Mucosa of descending colon (tissue), 3 donors: ENCODE data around the gene PPARGC1A. TPM values are rescaled to one million over a fixed set of nuclear protein-coding genes. Genes with fewer than 3 reads are reported as not detected.

ENCODE experiments used
- ATAC-seq: fragments of 200-7000 bp; cut with Tn5 transposase; one replicate; pipeline ENCODE4 v1.9.1; 2020; ENCODE audit warnings: mild to moderate bottlenecking, moderate library complexity
- DNase-seq, 3 donors: peaks; one replicate each; pipeline ENCODE4 v3.0.0-alpha.2; 2020
- H3K36me3 ChIP-seq: fragments of 200-600 bp; one replicate; pipeline ENCODE4 v1.8.0; 2021; ENCODE audit warnings: low read depth, mild to moderate bottlenecking
- H3K4me1 ChIP-seq: fragments of 200-600 bp; one replicate; pipeline ENCODE4 v1.8.0; 2021; ENCODE audit warnings: low read depth, mild to moderate bottlenecking
- H3K4me3 ChIP-seq: fragments of 200-600 bp; one replicate; pipeline ENCODE4 v1.8.0; 2021; ENCODE audit warnings: mild to moderate bottlenecking
- H3K9me3 ChIP-seq: fragments of 200-600 bp; one replicate; pipeline ENCODE4 v1.8.0; 2021; ENCODE audit warnings: mild to moderate bottlenecking
- CTCF ChIP-seq: fragments of 200-600 bp; IDR thresholded peaks from one replicate; pipeline ENCODE4 v1.8.0; 2022; ENCODE audit warnings: antibody characterized with exemption, mild to moderate bottlenecking
- intact Hi-C, 2 donors: fragments of 100-400 bp; cut with DNase I in 1 of 2; cut with micrococcal nuclease in 1 of 2; formaldehyde crosslinking; loops; one replicate each; pipeline versions ENCODE4 v1.11.0 to v1.11.1; 2022; cut with DNase I, micrococcal nuclease
- total RNA-seq, 3 donors: library from RNA; stranded (reverse); fragmentation: NEBNext Ultra II Directional in 2 of 3; extraction: Animal tissue kit (Norgen Biotek cat#: 25700) in 2 of 3; gene quantifications; one replicate each; pipeline versions ENCODE4 v1.2.1 to v1.2.4, GENCODE V29; 2021 to 2023
- donor health status: DM: no; HTN: no; CAD: no; lungs with moderate emphysema.
- donor health status: DM: no; HTN: no; CAD: no.
- donor health status: DM: no; HTN: yes; CAD: no.

PPARGC1A gene
- total RNA-seq, 3 donors from 2014 or later, result 55.4 to 139 (median 71.5) TPM

GRCh38 chr4:23874536-23874901 is 15.3 kb downstream of the PPARGC1A start:
- Histone ChIP-seq H3K36me3 (no peaks in the 10 kb centered on the region), H3K4me1 (peaks cover 25% of the 10 kb centered on the region), H3K9me3 (no peaks in the 10 kb centered on the region), H3K4me3 (no peak overlapping the region)
- TF ChIP-seq CTCF, result no peak
- ATAC-seq (peak; percentile 61), DNase-seq (peak in 1 of 3 donors; percentile 54)
- intact Hi-C loops, result no loop called here

GRCh38 chr4:23873717-23874535 is 15.9 kb downstream of the PPARGC1A start:
- H3K36me3 ChIP-seq, result no peaks in the 10 kb centered on the region
- intact Hi-C loops, result no loop called here
- TF ChIP-seq CTCF, result no peak
- DNase-seq, result no peak
- no peaks in the 10 kb centered on the region for H3K9me3 ChIP-seq
- peak; percentile 33 for ATAC-seq
- peaks cover 25% of the 10 kb centered on the region for H3K4me1 ChIP-seq
- H3K4me3 ChIP-seq, result no peak overlapping the region

GRCh38 chr4:23871426-23871825 is 18.4 kb downstream of the PPARGC1A start:
- no peak for TF ChIP-seq CTCF
- no peaks in the 10 kb centered on the region for H3K36me3 ChIP-seq
- H3K4me1 ChIP-seq, result peaks cover 21% of the 10 kb centered on the region
- intact Hi-C loops, result no loop called here
- DNase-seq (no peak), ATAC-seq (no peak)
- H3K4me3 ChIP-seq, result no peak overlapping the region
- no peaks in the 10 kb centered on the region for H3K9me3 ChIP-seq

- Histone ChIP-seq H3K9me3 (no peaks in the 10 kb centered on the region), H3K4me3 (no peak overlapping the region), H3K36me3 (no peaks in the 10 kb centered on the region), H3K4me1 (no peaks in the 10 kb centered on the region)
- TF ChIP-seq CTCF, result no peak
- ATAC-seq, result no peak
- intact Hi-C loops, result no loop called here
- no peak for DNase-seq
Measured at GRCh38 chr4:23866450-23867075, 23.3 kb downstream of the PPARGC1A start.

- intact Hi-C loops, result no loop called here
- no peaks in the 10 kb centered on the region for H3K9me3 ChIP-seq
- no peak for TF ChIP-seq CTCF
- ATAC-seq (no peak), DNase-seq (no peak)
- H3K36me3 ChIP-seq, result no peaks in the 10 kb centered on the region
- H3K4me1 ChIP-seq, result peaks cover 11% of the 10 kb centered on the region
- no peak overlapping the region for H3K4me3 ChIP-seq
Measured at GRCh38 chr4:23861897-23862296, 27.9 kb downstream of the PPARGC1A start.
